Kidney epithelial cell (primary cell): ENCODE measurements around the gene BCKDHA. TPM values are rescaled to one million over a fixed set of nuclear protein-coding genes. Genes with fewer than 3 reads are reported as not detected.
A peak's percentile ranks its signal among the peaks of the same experiment; 100 is the strongest.

Experiments used
- DNase-seq: peaks from one replicate; pipeline ENCODE4 v3.0.0-alpha.2; 2010; ENCODE audit warnings: low read depth
- H3K27me3 ChIP-seq: 2 replicates; pipeline ENCODE4 v1.6.0; 2011; ENCODE audit warnings: low read length; ENCODE audit not compliant: control insufficient read depth, insufficient read depth
- H3K36me3 ChIP-seq: 2 replicates; pipeline ENCODE4 v1.5.1; 2011; ENCODE audit warnings: low read length; ENCODE audit not compliant: control insufficient read depth, insufficient read depth
- H3K4me3 ChIP-seq: 2 replicates; pipeline ENCODE4 v1.5.1; 2011; ENCODE audit warnings: low read depth, mild to moderate bottlenecking, control low read depth, low read length
- CTCF ChIP-seq: IDR thresholded peaks from 2 replicates; pipeline ENCODE4 v1.5.1; 2011; ENCODE audit warnings: mild to moderate bottlenecking, moderate library complexity, low read length, control low read depth, inconsistent platforms; ENCODE audit not compliant: insufficient read depth, poor library complexity, severe bottlenecking
- total RNA-seq: library from RNA; depleted of rRNA; stranded (reverse); fragments of >200 nt; gene quantifications from 2 replicates; pipeline ENCODE4 v1.2.3, GENCODE V29; 2015

The BCKDHA gene
- total RNA-seq, 1 donor from 2014 or later = 49.5 TPM

GRCh38 chr19:41435936-41436673, 38.5 kb downstream of the BCKDHA start:
- peaks cover 1% of the 10 kb centered on the region for H3K36me3 ChIP-seq
- no peak for DNase-seq
- H3K27me3 ChIP-seq = no peaks in the 10 kb centered on the region
- no peak overlapping the region for H3K4me3 ChIP-seq
- TF ChIP-seq CTCF = no peak

GRCh38 chr19:41436674-41436951, 39.0 kb downstream of the BCKDHA start:
- no peak overlapping the region for H3K4me3 ChIP-seq
- H3K36me3 ChIP-seq = peaks cover 1% of the 10 kb centered on the region
- no peaks in the 10 kb centered on the region for H3K27me3 ChIP-seq
- TF ChIP-seq CTCF = no peak
- no peak for DNase-seq

GRCh38 chr19:41437944-41438574, 40.4 kb downstream of the BCKDHA start:
- DNase-seq = no peak
- TF ChIP-seq CTCF = no peak
- Histone ChIP-seq H3K36me3 (peaks cover 1% of the 10 kb centered on the region), H3K27me3 (no peaks in the 10 kb centered on the region), H3K4me3 (no peak overlapping the region)

GRCh38 chr19:41439441-41440222, 42.0 kb downstream of the BCKDHA start, which contains the start of gene DMAC2:
TSS of gene DMAC2 (minus strand) at chr19:41439912. CDS start at chr19:41439899, 13 bp downstream.
- peak; percentile 96 for DNase-seq
- peak within 1 kb of the TSS; percentile 98 for H3K4me3 ChIP-seq
- peak; percentile 56 for TF ChIP-seq CTCF

GRCh38 chr19:41441321-41441945, 43.8 kb downstream of the BCKDHA start:
- TF ChIP-seq CTCF = no peak
- Histone ChIP-seq H3K36me3 (peaks cover 1% of the 10 kb centered on the region), H3K4me3 (no peak overlapping the region), H3K27me3 (no peaks in the 10 kb centered on the region)
- DNase-seq = no peak

More at GRCh38 chr19:41439441-41440222, 42.0 kb downstream of the BCKDHA start, which contains the start of gene DMAC2:
- Histone ChIP-seq H3K27me3 (no peaks in the 10 kb centered on the region), H3K36me3 (peaks cover 1% of the 10 kb centered on the region)
